ENCODE results near the gene TTC4.

TTC4 gene

DNA sequence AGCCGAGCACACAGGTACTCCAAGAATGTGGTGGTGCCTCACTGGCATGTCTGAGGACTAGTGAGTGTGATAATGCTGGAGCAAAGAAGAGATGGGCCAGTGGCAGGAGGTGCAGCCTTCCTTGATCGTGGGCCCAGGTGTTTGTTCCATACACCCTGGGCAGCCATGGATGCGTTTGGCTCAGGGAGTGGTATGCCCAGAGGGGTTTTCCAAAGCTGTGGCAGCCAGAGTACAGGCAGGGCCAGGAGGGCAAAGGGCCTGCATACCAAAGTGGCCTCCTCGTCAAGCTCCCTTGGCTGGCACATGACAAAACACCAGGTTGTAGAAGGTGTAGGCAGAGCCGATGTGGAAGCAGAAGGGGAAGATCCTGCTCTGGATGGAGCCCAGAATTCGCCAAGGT, 29.6 kb downstream of the TTC4 start:
- H3K27ac ChIP-seq: no peak overlapping the region
- peaks cover 21% of the 10 kb centered on the region for H3K36me3 ChIP-seq (ENCODE audit: insufficient read depth, low read length)
- no peaks in the 10 kb centered on the region for H3K9me3 ChIP-seq (ENCODE audit: low read depth, low read length)
- no peak for TF ChIP-seq POLR2AphosphoS5 (IDR thresholded peaks at IDR 0.05; ENCODE audit: borderline replicate concordance, low read depth, low read length)
- TF ChIP-seq FOXP2 (optimal IDR thresholded peaks at IDR 0.05; ENCODE audit: control extremely low read depth, extremely low read length, insufficient read depth): no peak
- TF ChIP-seq EZH2 (IDR thresholded peaks at IDR 0.05): no peak
- no peak overlapping the region for H3K4me3 ChIP-seq
- H3K9ac ChIP-seq (ENCODE audit: insufficient read length): no peak overlapping the region
- DNase-seq (ENCODE audit: low read depth, low spot score): no peak

DNA sequence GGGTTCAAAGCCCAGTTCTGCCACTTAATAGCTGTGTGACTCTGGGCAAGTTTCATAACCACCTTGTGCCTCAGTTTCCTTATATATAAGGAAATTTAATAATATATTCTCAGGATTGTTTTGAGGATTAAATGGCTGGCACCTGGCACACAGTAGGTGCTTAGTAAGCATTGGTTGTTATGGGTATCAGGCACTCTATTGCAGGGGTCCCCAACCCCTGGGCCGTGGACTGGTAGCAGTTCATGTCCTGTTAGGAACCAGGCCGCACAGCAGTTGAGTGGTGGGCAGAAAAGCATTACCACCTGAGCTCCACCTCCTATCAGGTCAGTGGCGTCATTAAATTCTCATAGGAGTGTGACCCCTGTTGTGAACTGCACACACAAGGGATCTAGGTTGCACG, 30.2 kb downstream of the TTC4 start:
- Histone ChIP-seq H3K27ac (no peak overlapping the region), H3K9me3 (ENCODE audit: low read depth, low read length) (no peaks in the 10 kb centered on the region), H3K4me3 (no peak overlapping the region), H3K36me3 (ENCODE audit: insufficient read depth, low read length) (peaks cover 16% of the 10 kb centered on the region), H3K9ac (ENCODE audit: insufficient read length) (no peak overlapping the region)
- TF ChIP-seq EZH2 (IDR thresholded peaks at IDR 0.05) (no peak), FOXP2 (optimal IDR thresholded peaks at IDR 0.05; ENCODE audit: control extremely low read depth, extremely low read length, insufficient read depth) (no peak), POLR2AphosphoS5 (IDR thresholded peaks at IDR 0.05; ENCODE audit: borderline replicate concordance, low read depth, low read length) (no peak)
- DNase-seq (ENCODE audit: low read depth, low spot score): no peak

DNA sequence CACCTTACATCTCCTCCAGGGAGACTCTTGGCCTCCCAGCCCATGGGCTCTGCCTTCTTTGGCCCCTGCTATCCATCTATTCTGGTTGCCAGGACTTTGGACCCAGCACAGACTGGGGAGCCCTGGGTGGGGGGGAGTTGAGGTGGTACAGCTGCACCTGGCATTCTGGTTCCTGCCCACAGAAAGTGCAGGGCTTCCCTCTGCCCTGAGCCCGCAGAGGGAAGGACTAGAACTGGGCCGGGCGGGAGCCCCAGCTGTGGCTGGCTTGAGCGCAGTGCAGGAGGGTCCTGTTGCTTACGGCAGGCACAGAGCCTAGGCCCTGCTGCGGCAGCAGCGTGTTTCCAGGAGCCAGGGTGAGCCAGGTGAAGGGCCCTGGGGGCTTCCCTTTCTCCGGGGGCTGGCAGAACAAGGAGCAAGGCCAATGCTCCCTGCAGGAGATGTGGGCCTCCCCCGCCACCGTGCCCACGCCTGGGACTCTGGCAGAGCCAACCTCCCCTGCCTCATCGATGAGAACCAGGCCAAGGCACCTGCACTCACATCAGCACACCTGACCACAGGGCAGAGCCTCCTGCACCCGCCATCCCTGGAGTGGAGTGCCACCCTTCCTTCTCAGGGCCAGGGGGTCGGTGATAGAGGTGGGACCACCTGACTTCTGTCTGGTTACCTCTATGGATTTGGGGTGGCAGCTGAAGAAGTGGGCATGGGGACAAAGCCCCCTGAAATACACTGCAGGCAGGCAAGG, 32.6 kb downstream of the TTC4 start:
- Histone ChIP-seq H3K9ac (ENCODE audit: insufficient read length) (no peak overlapping the region), H3K27ac (no peak overlapping the region), H3K4me3 (no peak overlapping the region), H3K9me3 (ENCODE audit: low read depth, low read length) (no peaks in the 10 kb centered on the region), H3K36me3 (ENCODE audit: insufficient read depth, low read length) (no peaks in the 10 kb centered on the region)
- DNase-seq (ENCODE audit: low read depth, low spot score): no peak
- TF ChIP-seq EZH2 (IDR thresholded peaks at IDR 0.05) (no peak), POLR2AphosphoS5 (IDR thresholded peaks at IDR 0.05; ENCODE audit: borderline replicate concordance, low read depth, low read length) (no peak), FOXP2 (optimal IDR thresholded peaks at IDR 0.05; ENCODE audit: control extremely low read depth, extremely low read length, insufficient read depth) (no peak)

DNA sequence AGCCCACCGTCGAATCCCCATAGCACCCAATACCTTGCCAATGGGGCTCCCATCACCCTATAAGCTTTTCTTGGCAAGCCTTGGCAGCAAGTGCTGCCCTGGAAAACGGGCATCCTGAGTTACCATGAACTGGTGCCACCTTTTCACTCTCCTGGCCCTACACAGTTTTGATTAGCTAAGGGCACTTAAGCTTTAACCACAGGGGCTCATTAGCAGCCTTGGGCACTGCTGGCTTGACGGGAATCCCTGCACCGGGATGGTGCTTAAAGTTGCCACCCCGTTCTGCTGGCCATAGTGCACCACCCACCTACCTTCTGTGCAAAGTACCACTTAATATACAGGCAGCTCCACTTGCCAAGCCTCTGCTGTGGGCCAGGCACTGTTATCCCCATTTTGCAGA, 34.9 kb downstream of the TTC4 start:
- Histone ChIP-seq H3K9me3 (ENCODE audit: low read depth, low read length) (no peaks in the 10 kb centered on the region), H3K27ac (no peak overlapping the region), H3K36me3 (ENCODE audit: insufficient read depth, low read length) (no peaks in the 10 kb centered on the region), H3K4me3 (no peak overlapping the region), H3K9ac (ENCODE audit: insufficient read length) (no peak overlapping the region)
- TF ChIP-seq POLR2AphosphoS5 (IDR thresholded peaks at IDR 0.05; ENCODE audit: borderline replicate concordance, low read depth, low read length) (no peak), EZH2 (IDR thresholded peaks at IDR 0.05) (no peak), FOXP2 (optimal IDR thresholded peaks at IDR 0.05; ENCODE audit: control extremely low read depth, extremely low read length, insufficient read depth) (no peak)
- DNase-seq (ENCODE audit: low read depth, low spot score): no peak

DNA sequence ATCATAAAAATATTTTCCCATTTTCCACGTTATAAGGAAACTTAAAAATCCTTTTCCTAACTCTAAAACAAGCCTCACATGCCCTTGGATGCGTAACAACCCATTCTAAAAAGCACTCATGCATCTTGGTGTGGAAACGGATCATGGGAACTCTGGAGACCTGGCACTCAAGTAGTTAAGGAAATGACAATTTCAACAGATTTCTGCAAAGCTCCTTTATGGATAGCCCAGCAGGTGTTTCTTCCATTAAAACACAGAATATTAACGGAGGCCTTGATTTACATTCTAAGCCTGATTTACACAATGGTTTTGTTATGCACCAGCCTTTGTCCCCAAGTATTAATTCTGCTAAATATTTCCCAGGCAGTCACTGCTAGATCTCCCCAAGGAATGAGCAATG, 35.8 kb downstream of the TTC4 start:
- H3K9ac ChIP-seq (ENCODE audit: insufficient read length): no peak overlapping the region
- no peaks in the 10 kb centered on the region for H3K36me3 ChIP-seq (ENCODE audit: insufficient read depth, low read length)
- no peak for TF ChIP-seq POLR2AphosphoS5 (IDR thresholded peaks at IDR 0.05; ENCODE audit: borderline replicate concordance, low read depth, low read length)
- no peak overlapping the region for H3K4me3 ChIP-seq
- DNase-seq (ENCODE audit: low read depth, low spot score): no peak
- H3K9me3 ChIP-seq (ENCODE audit: low read depth, low read length): no peaks in the 10 kb centered on the region
- H3K27ac ChIP-seq: no peak overlapping the region

DNA sequence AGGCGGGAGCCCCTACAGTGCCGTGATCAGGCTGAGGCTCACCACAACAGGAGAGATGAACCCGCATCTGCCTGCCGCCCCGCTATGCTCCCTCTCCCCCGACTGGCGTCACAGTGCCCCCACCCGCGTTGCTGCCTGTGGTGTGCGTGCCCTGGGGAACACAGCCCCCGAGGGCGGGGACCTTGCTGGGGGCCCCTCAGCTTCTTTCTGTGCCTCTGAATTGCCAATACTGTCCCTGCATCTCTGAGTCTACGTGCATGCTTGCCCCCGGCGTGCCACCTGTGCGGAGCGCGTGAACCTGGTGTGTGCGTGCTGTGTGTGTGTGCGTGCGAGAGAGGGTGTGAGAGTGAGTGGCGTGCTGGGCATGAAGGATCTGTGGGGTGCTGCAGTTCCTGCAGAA, 38.4 kb downstream of the TTC4 start:
- no peak overlapping the region for H3K4me3 ChIP-seq
- no peak overlapping the region for H3K9ac ChIP-seq (ENCODE audit: insufficient read length)
- no peak overlapping the region for H3K27ac ChIP-seq
- DNase-seq (ENCODE audit: low read depth, low spot score): no peak
- TF ChIP-seq FOXP2 (optimal IDR thresholded peaks at IDR 0.05; ENCODE audit: control extremely low read depth, extremely low read length, insufficient read depth) (no peak), EZH2 (IDR thresholded peaks at IDR 0.05) (no peak), POLR2AphosphoS5 (IDR thresholded peaks at IDR 0.05; ENCODE audit: borderline replicate concordance, low read depth, low read length) (no peak)
- H3K9me3 ChIP-seq (ENCODE audit: low read depth, low read length): no peaks in the 10 kb centered on the region
- H3K36me3 ChIP-seq (ENCODE audit: insufficient read depth, low read length): no peaks in the 10 kb centered on the region; the same call in 1 of the 2 replicates

DNA sequence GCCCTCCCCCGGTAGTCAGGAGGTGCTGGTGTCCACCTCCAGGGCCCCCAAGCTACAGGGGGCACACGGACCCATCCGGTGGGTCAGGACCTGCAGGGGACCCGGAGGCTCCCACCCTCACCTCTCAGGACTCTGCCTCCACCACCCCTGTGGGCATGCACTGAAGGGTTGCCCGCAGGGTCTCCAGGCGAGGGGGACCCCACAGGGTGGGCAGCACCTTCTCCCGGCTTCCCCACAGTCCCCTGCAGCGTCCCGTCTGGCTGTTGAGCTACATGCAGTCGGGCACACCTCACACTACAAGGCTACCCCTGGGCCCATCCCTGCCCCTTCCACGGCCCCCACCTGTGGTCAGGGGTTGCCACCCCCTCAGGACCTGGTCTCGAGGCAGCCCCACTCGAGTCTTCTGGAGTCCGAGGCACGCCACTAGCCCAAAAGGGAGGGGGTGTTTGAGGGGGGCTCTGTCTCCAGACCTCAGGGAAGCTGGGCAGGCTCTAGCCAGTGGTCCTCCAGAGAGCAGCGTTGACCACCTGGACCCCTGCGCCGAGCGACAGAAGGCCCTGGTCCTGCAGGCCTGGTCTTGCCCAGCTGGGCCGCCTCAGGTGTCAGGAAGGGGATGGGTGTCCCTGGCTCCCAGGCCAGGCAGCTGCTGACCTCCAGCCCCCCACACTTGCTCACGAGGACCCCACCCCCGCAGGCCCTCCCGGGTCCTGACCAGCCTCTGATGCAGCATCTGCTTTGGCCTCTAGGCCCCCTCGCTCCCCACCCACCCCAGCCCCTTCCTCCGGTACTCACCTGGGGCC, 39.0 kb downstream of the TTC4 start:
- H3K9me3 ChIP-seq (ENCODE audit: low read depth, low read length): no peaks in the 10 kb centered on the region
- no peak overlapping the region for H3K27ac ChIP-seq
- TF ChIP-seq POLR2AphosphoS5 (IDR thresholded peaks at IDR 0.05; ENCODE audit: borderline replicate concordance, low read depth, low read length) (no peak), EZH2 (IDR thresholded peaks at IDR 0.05) (no peak), FOXP2 (optimal IDR thresholded peaks at IDR 0.05; ENCODE audit: control extremely low read depth, extremely low read length, insufficient read depth) (no peak)
- H3K4me3 ChIP-seq: no peak overlapping the region
- H3K36me3 ChIP-seq (ENCODE audit: insufficient read depth, low read length): no peaks in the 10 kb centered on the region; the same call in 1 of the 2 replicates
- DNase-seq (ENCODE audit: low read depth, low spot score): no peak
- no peak overlapping the region for H3K9ac ChIP-seq (ENCODE audit: insufficient read length)

DNA sequence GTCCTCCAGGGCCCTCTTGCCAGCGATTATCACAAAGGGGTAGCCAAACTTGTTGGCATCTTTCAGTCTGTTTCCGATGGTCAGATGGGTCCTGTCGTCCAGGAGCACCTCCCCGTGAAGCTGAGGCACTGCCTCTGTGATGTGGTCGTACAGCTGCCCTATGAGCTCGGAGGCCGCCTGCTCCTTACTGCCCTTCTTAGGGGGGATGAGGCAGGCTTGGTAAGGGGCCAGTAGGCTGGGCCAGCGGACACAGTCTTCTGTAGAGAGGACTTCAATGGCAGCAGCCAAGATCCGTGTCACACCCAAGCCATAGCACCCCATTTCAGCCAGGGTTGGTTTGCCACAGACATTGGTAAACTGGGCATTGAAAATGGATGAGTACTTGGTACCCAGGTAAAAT, 42.2 kb downstream of the TTC4 start:
- TF ChIP-seq EZH2 (IDR thresholded peaks at IDR 0.05) (no peak), FOXP2 (optimal IDR thresholded peaks at IDR 0.05; ENCODE audit: control extremely low read depth, extremely low read length, insufficient read depth) (no peak), POLR2AphosphoS5 (IDR thresholded peaks at IDR 0.05; ENCODE audit: borderline replicate concordance, low read depth, low read length) (no peak)
- DNase-seq (ENCODE audit: low read depth, low spot score): no peak
- no peak overlapping the region for H3K4me3 ChIP-seq
- no peak overlapping the region for H3K27ac ChIP-seq
- H3K9ac ChIP-seq (ENCODE audit: insufficient read length): no peak overlapping the region
- no peaks in the 10 kb centered on the region; the same call in 1 of the 2 replicates for H3K36me3 ChIP-seq (ENCODE audit: insufficient read depth, low read length)
- no peaks in the 10 kb centered on the region for H3K9me3 ChIP-seq (ENCODE audit: low read depth, low read length)
